ENCODE results near the gene SAA2.
"Not testable (repeated sequence)": the region's sequence is repeated elsewhere in the genome, so short reads cannot be mapped to it uniquely, and the experiment has no call there.

Gene SAA2

DNA sequence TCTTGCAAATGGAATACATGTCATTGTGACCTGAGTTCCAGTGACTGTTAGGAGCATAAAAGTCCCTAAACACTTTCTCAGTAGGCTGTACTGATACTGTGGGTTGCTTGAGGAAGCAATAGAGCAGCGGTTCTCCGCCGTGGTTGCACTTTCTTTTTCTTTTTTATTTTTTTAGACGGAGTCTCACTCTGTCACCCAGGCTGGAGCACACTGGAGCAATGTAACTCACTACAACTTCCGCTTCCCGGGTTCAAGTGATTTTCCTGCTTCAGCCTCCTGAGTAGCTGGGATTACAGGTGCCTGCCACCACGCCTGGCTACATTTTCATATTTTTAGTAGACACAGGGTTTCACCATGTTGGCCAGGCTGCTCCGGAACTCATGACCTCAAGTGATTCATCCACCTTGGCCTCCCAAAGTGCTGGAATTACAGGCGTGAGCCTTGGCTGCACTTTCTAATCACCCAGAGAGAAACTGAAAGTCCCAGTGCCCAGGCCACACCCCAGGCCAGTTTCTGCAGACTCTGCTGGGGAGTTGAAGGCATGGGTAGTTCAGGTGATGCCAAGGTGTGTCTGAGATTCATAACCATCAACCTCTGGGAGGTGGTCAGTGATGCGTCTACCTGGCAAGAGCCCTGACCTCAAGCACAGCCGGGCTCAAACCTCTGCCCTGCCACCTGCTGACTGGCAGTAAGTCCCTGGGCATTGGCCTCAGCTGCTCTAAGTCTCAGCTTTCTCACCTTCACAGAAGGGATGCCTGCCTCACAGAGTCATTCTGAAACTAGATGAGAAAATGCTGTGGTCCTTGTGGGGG lies 1.9 kb downstream of the SAA2 start:
- peak; percentile 70 for DNase-seq

DNA sequence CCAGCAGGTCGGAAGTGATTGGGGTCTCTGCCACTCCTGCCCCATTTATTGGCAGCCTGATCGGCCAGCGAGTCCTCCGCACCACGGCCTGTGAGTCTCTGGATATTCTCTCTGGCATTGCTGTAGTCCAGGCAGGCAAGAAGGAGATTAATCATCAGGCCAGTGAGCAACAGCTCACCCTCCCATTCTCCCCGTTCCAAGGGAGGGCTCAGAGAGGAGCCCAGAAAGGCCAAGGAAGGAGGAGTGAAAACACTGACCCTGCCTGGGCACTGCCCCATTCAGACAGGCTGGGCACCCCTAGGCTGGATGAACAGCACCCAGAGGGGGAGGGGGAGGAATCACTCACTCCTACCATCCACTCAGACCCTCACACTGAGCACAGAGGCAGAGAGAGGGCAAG lies 3.1 kb downstream of the SAA2 start:
- no peak for DNase-seq

- DNase-seq = peak; percentile 69
Measured at GRCh38 chr11:18243783-18244362, 4.6 kb downstream of the SAA2 start.

GRCh38 chr11:18239655-18240054 lies 8.8 kb downstream of the SAA2 start:
- no peak for DNase-seq

DNA sequence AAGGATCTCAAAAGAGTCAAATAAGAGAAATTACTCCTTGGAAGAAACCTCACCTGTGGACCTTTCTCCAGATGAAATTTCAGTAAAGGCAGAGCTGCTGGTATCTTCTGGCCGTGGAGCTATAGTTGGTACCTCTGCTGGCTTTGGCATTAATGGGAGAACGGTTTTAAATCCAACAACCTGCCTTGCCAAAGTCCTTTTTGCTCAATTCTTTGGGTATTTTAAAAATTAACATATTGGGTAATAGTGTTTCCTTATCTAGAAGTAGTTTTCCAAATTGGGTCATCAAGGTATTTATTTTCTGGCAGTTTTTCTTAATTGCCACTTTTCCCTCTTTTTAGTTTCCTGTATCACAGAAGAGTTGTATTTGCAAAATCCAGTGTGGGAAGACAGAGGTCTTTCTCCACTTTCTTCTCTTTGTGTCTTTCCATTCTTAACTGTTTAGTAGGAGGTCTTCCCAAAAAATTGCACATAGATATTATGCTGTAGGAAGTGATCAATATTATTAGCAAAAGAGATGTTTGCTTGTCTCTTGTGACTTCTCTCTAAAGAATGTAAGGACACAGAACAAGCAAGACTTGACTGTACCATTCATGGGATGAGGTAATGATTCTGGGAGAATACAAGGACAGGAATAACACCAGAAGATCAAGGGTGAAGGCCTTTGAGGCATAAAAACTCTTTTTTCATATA lies 11.7 kb downstream of the SAA2 start, which contains the start of gene SAA4:
Gene SAA4 (minus strand): TSS at position 139 of the 693 bp plus-strand sequence. CDS start 876 bp downstream, outside the sequence.
- DNase-seq = no peak

GRCh38 chr11:18235394-18236334 lies 12.8 kb downstream of the SAA2 start:
- DNase-seq = no peak

DNA sequence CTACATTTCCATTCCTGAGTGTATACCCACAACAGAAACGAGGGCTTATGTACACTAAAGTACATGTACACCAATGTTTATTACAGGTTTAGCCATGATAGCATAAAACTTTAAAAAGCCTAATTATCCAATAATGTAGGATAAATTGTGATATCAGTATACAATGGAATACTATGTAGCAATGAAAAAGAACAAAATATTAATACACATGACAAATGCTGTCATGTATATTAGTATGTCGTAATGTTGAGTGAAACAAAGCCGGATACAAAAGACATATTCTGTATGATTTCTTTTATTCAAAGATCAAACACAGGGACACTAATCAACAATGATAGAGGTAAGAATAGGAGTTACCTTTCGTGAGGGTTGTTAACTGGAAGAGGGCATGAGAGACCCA lies 14.6 kb downstream of the SAA2 start:
- no peak for DNase-seq

- DNase-seq = no peak
Measured at GRCh38 chr11:18230859-18231258, 17.6 kb downstream of the SAA2 start.

DNA sequence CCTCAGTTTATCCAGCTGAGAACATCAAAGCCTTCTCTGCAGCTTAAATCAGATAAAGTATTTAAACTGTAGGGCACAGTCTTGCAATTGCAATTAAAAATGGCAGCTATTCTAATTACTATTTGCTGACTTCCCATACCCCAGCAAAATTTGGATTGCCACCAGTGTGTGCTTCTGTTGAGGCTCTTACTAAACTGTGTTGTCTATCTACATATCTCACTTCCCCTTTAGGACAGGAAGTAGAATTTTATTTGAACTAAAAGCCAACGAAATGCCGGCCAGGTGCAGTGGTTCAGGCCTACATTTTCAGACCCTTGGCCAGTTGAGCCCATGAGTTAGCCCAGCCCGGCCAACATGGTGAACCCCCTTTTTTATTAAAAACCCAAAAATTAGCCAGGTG lies 19.0 kb downstream of the SAA2 start:
- DNase-seq = peak; percentile 85

DNA sequence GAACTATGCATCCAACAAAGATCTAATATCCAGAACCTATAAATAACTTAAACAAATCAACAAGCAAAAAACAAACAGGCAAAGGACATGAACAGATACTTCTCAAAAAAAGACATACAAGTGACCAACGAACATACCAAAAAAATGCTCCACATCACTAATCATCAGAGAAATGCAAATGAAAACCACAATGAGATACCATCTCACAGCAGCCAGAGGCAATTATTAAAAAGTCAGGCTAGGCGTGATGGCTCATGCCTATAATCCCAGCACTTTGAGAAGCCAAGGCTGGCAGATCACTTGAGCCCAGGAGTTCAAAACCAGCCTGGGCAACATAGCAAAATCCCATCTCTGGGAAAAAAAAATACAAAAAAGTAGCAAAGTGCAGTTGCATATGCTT lies 22.6 kb downstream of the SAA2 start:
- no peak for DNase-seq

GRCh38 chr11:18223591-18224387 lies 24.7 kb downstream of the SAA2 start:
- no peak for DNase-seq

GRCh38 chr11:18222814-18223421 lies 25.6 kb downstream of the SAA2 start:
- DNase-seq = peak; percentile 15

DNA sequence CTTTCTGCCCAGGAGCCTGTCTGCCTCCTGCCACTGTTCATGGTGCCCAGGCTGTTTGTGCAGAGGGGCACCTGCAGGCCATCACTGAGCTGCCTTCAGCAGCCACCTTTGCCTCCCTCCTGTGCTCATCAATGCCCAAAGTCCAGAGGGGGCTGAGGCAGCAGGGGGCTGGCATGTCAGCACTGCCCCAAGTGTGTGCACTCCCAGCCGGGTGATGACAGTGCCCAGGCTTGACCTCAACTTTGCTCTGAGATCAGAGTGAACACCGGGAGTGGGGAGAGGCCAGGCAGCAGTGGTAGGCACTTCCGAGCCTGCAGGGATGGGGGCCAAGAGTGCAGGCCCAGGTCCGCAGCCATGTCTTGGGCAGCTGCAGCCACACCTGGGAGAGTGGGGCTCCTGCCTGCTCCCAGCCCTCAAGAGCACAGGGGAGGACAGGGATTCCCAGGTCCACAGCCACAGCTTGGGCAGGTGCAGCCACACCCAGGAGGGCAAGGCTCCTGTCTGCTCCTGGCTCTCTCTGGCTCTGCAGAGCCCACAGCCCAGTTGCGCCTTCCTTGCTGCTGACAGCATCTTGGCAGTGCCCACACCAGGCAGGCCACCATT lies 27.1 kb downstream of the SAA2 start:
- DNase-seq = no peak

GRCh38 chr11:18209058-18209457 lies 39.4 kb downstream of the SAA2 start:
- DNase-seq = no peak

GRCh38 chr11:18204771-18205170 lies 43.7 kb downstream of the SAA2 start:
- DNase-seq = no peak

GRCh38 chr11:18204220-18204619 lies 44.2 kb downstream of the SAA2 start:
- DNase-seq = no peak

DNA sequence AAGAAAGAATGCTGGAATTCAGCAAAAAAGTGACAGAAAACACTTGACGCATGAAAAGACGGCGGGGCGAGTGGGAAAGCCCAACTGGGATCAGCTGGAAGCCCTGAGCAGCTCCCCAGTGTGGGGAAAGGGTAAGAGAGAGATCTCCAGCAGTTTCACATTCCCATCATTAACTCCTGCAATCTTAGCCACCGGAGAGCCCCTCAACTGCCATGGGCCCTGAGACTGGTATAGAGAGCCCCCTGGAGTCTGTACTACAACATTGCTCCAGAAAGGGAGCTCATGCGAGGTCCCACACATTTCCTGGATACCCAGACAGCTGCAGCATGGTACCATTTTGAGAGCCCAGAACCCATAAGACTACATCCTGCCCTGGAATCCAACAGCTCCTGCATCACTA lies 44.7 kb downstream of the SAA2 start:
- peak; percentile 25 for DNase-seq

DNA sequence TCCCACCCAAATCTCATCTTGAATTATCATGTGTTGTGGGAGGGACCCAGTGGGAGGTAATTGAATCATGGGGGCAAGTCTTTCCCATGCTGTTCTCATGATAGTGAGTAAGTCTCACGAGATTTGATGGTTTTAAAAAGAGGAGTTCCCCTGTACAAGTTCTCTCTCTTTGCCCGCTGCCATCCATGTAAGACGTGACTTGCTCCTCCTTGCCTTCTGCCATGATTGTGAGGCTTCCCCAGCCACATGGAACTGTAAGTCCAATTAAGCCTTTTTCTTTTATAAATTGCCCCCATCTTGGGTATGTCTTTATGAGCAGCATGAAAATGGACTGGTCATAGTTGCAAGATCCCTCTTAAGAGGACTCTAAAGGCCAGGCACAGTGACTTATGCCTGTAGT lies 50.7 kb downstream of the SAA2 start:
- not testable (repeated sequence) for DNase-seq

DNA sequence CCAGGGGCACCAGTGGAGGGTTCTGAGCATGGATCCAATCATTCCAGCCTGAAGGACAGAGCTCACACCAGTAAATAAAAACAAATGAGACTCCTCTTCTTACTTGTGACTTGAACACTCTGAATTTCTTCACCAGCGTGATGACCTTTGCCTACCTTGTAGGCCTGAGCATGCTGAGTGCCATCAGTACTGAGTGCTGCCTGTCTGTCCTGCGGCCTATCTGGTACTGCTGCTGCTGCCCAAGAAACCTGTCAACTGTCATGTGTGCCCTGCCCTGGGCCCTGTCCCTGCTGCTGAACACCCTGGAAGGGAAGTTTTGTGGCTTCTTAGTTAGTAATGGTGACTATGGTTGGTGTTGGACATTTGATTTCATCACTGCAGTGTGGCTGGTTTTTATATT lies 51.9 kb downstream of the SAA2 start:
- no peak for DNase-seq
